Measurements from ENCODE around the gene EML4.

GRCh38 chr2:42371611-42372473, 202.7 kb downstream of the EML4 start:
- no peak for TF ChIP-seq CTCF (IDR thresholded peaks at IDR 0.05; ENCODE audit: insufficient read depth, low read depth, low read length)
- no peak for TF ChIP-seq EZH2 (IDR thresholded peaks at IDR 0.05; ENCODE audit: insufficient read depth, low read length)

All from astrocyte (in vitro differentiated cells and primary cell).